ENCODE measurements around the gene PADI3.

Gene PADI3

DNA sequence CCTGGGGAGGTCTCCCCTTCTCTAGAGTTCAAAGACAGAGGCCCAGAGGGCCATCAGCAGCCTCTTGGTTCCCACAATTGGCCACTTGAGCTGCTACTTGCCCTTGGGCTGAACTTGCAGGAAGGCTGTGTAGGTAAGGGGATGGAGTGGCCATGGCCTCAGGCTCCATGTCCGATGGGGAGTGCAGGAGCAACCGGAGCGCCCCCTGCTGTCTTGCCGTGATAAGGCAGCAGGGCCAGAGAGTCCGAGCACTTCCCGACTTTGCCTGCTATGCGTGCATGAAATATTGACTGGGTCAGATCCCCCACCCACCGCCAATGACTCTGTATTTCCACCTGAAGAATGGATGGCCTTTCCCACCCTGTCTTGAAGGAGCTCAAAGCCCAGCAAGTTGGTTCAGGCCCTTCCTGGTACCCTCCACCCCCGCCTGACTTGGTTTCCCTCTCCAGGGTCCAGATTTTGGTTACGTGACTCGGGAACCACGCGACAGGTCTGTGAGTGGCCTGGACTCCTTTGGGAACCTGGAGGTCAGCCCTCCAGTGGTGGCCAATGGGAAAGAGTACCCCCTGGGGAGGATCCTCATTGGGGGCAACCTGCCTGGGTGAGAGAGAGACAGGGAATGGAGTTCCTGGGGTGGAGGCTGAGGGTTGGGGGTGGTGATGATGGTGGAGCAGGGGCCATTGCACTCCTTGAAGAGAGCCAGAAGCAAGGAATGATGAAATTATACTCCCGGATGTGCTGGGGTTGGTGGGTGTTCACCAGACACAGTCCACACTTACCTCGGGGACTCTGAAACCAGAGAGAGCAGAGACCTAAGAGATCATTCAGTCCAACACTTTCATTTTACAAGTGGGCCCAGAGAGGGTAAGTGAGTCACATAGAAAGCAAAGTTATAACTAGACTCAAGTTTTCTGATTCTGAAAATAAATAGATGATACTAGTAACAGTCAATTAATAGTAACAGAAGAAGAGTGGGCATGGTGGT is 25.6 kb downstream of the PADI3 start:
- DNase-seq: peak; percentile 65

DNA sequence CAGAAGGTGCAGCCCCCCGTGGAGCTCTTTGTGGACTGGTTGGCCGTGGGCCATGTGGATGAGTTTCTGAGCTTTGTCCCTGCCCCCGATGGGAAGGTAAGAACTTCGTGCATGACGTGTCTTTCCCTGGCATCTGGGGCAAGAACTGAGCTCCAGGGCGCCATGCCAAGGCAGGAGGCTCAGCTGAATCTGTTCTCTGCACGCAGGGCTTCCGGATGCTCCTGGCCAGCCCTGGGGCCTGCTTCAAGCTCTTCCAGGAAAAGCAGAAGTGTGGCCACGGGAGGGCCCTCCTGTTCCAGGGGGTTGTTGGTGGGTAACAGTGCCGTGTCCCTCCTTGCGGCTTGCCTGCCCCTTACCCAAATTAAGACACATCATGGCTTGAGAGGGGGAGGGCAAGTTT is 27.7 kb downstream of the PADI3 start:
- no peak for DNase-seq

GRCh38 chr1:17277511-17278159 is 28.7 kb downstream of the PADI3 start:
- no peak for DNase-seq

GRCh38 chr1:17278996-17279830 is 30.3 kb downstream of the PADI3 start:
- no peak for DNase-seq

- DNase-seq: no peak
These were observed 31.5 kb downstream of the PADI3 start for GRCh38 chr1:17280436-17280835.

GRCh38 chr1:17280894-17281293 is 32.0 kb downstream of the PADI3 start:
- no peak for DNase-seq

GRCh38 chr1:17281775-17282181 is 32.9 kb downstream of the PADI3 start:
- no peak for DNase-seq

GRCh38 chr1:17282836-17283235 is 33.9 kb downstream of the PADI3 start:
- no peak for DNase-seq

GRCh38 chr1:17286646-17287045 is 37.7 kb downstream of the PADI3 start:
- DNase-seq: no peak

DNA sequence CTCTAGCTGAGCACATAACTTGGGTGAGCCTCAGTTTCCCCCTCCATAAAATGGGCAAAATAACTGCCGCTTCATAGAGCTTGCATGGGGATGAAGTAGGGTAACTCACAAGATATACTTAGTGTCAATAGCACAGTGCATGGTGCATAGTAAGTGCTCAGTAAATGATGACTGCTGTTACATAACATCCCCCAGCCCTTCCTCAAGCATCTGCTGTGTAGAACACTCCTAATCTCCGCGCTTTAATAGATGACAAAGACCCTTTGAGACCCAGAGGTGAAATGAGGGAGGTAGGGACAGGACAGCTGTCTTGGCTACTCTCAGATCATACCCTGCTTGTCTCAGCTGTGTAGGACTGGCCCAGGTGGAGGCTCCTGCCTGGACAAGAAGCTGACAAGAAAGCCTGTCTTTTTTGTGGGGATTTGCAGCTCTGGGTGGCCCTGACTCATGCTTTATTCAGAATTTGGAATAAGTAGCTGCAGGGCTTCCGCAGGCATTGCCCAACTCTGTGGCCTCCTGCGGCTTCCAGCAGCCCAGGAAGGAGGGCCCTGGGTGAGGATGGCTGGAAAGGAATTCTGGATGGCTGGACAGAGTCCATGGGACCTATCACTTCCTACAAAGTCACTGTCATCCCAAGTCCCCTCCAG is 38.4 kb downstream of the PADI3 start:
- no peak for DNase-seq

DNA sequence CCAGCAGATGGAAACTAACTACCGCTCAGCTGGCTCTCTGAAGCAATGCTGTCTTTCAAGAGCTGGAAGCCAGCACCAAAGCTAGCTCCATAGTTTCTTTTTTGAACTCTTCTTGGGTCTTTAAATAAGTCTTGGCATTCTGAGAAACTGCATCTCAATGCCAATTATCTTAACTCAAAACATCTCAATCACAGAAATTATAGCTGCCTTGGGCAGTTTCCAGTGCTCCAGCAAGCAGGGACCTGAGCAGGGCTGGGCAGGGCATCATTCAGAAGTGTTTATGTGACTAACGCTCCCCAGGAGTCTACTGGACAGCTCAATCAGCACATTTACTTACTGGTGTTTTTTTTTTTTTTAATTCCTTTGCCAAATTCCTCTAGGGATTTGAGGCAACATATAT is 40.8 kb downstream of the PADI3 start:
- DNase-seq: no peak

GRCh38 chr1:17290553-17290952 is 41.7 kb downstream of the PADI3 start:
- DNase-seq: no peak

DNA sequence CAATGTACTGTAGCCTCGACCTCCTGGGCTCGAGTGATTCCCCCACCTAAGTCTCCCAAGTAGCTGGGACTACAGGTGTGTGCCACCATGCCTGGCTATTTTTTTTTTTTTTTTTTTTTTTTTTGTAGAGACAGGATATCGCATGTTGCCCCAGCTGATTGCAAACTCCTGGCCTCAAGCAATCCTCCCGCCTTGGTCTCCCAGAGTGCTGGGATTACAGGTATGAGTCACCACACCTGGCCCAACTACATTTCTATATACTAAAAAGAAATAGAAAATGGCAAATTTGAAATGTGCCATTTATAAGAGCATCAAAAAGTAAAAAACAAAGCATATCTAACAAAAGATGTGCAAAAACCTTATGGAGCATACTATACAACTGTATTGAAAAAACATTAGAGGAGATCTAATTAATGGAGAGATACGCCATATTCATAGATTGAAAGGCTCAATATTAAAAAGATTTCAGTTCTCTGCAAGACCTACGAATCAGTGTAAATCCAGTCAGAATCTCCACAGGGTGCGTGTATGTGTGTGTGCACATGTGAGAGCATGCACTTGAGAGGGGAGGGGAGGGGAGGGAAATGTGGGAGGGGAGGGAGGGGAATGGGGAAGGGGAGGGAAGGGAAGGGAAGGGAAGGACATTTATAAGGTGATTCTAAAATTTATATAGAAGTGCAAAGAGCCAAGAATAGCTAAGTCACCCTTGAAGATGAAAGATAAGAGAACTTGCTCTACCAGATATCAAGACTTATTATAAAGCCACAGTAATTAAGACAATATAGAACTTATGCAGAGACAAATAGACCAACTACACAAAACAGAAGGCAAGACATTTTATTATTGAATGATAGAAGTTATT is 43.6 kb downstream of the PADI3 start:
- DNase-seq: no peak

DNA sequence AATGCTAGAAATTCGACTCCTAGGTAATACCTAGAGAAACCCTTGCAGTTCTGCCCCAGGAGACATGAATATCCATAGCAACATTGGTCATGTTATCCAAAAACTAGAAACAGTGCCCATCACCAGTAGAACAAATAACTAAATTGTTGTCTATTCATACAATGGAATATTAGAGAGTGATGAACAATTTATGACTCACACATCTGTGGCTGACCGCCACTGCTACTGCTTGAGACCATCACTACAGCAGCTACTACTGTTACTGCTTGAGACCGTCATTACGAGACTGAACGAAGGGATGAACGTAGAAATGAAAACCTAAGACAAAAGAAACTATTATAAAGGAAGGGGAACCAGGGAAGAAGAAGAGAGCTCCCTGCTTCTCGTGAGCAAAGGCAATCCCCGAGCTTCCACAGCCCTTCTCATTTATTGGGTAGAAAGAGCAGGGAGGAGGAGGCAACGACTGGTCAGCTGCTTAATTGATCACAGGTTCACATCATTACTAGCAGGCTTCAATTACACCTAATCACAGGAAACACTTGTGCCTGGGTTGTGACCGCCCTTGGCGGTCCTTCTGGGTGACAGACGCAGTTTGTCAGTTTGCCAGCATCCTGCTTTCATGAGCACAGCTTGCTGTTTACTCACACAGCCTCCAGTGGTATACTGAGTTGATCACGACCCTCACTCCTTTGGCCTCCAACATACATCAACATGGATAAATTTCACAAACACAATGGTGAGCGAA is 45.0 kb downstream of the PADI3 start:
- DNase-seq: no peak

DNA sequence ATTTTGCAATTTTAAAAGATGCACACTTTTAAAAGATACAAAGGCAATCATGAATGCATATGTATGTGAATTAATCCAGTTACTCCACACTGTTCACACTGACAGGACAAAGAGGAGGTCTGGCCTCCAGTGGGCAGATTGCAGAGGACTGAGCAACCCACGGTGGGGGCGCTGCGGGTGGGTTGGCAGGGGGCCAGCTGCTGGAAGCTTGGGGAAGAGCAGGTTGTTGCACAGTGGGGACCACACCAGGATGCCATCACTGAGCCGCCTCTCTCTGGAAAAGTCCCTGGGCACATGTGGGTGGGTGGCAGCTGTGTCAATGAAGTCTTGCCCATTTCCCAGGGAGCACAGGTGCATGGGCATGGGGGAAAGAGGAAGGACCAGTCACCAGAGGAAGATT is 46.4 kb downstream of the PADI3 start:
- DNase-seq: no peak

DNA sequence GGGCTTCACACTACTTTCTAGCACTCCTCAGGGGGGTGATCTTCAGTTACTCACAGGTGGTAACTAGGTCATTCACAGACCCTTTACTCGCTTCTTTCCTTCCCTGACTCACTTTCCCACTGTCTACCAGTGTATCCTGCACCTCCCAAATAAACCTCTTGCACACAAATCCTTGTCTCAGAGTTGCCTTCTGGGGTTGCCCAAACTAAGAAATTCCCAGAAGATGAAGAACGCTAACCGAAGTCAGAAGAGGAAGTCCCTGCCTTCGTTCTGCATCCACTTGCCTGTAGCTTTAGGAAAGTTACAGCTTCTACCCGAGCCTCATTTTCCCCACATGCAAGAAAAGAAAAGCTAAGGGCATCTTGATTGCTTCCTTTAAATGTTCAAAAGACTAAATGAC is 47.2 kb downstream of the PADI3 start:
- DNase-seq: no peak

GRCh38 chr1:17297991-17298390 is 49.1 kb downstream of the PADI3 start:
- DNase-seq: no peak

GRCh38 chr1:17301767-17302166 is 52.9 kb downstream of the PADI3 start:
- DNase-seq: no peak

DNA sequence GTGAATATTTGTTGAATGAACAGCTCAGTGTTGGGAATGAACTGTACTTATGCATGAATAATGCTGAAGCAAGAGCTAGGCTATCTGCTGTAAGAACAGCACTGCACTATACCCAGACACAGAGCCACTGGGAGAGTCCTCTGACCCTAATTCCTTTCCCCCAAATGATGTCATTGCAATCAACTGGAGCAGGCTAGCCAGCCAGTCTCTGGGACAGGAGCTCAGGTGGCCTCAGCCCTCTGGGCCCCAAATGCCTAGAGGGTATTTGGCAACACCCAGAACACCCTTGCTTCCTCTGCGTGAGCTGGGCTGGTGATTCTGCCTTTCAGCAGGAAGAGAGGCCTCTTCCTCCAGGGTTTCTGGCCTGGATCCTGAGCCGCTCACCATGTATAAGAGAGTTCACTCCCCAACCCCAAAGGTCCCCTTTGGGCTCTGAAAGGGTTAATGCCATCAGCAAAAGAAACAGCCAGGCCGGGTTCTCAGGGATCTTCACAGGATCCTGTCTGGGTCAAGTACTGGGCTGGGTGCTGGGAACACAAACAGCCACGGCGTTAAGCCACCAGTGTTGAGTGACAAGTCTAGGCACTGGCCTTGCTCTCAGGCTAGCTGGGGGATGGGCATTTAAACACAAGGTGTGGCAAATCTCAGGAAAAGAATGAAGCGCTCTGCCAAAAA is 55.4 kb downstream of the PADI3 start:
- DNase-seq: no peak

DNA sequence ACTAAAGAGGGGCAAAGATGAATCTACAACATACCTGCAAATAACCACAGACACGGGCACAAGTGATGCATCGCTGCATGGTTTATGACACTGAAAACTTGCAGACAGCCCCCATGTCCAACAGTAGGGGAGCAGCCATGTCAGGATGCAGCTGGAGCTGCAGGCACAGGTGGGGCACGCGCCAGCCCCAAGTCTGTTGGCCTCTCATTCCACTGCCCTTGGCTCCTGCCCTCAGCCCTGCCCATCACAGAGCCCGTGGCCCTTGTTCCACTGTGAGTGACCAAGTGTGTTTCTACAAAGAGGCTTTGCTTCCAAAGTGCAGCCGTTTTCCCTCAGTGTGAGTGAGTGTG is 55.9 kb downstream of the PADI3 start:
- no peak for DNase-seq
